ENCODE measurements around the gene GNPAT.

DNA sequence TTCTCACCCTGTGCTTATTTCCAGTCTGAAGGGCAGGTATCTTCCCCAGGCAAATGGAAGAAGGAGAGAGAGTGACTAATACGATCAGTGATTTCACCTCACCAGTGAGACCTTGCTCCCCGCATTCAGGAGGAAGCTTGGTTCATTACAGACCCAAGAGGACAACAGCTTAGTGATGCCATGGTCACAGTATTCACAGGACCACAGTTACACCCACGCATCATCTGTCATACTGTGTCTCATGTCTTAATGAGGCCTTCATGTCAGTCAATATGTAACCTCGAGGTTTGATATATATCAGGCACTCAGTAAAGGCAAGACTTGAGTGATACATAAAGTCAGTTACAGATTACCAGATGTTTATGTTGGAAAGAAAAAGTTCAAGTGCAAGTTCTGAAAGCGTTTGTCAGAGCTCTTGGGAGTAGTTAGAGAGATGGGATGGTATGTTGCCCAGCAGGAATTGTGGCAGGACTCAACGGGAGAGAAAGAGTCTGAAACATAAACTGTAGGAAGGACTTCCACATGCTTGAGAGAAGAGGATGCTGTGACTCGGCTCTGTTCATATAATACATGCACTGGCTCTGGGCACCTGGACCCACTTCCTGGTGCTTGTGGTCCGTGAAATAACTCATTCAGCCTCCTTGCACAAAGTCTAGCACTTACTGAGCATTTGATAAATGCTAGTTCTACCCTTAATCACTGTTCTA, 33.3 kb downstream of the GNPAT start:
- TF ChIP-seq, protein P1, sequence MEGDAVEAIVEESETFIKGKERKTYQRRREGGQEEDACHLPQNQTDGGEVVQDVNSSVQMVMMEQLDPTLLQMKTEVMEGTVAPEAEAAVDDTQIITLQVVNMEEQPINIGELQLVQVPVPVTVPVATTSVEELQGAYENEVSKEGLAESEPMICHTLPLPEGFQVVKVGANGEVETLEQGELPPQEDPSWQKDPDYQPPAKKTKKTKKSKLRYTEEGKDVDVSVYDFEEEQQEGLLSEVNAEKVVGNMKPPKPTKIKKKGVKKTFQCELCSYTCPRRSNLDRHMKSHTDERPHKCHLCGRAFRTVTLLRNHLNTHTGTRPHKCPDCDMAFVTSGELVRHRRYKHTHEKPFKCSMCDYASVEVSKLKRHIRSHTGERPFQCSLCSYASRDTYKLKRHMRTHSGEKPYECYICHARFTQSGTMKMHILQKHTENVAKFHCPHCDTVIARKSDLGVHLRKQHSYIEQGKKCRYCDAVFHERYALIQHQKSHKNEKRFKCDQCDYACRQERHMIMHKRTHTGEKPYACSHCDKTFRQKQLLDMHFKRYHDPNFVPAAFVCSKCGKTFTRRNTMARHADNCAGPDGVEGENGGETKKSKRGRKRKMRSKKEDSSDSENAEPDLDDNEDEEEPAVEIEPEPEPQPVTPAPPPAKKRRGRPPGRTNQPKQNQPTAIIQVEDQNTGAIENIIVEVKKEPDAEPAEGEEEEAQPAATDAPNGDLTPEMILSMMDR (conservative IDR thresholded peaks at IDR 0.05; ENCODE audit: low read depth, low read length): no peak
- TF ChIP-seq MAFK (IDR thresholded peaks at IDR 0.05; ENCODE audit: low read depth, low read length) (no peak), POLR2A (IDR thresholded peaks at IDR 0.05; ENCODE audit: low read depth, low read length) (no peak), CEBPB (IDR thresholded peaks at IDR 0.05; ENCODE audit: low read depth, low read length) (no peak), RAD21 (IDR thresholded peaks at IDR 0.05; ENCODE audit: low read length) (no peak), BHLHE40 (IDR thresholded peaks at IDR 0.05; ENCODE audit: low read depth, low read length) (no peak), CHD1 (IDR thresholded peaks at IDR 0.05; ENCODE audit: low read depth, low read length) (no peak), FOS (IDR thresholded peaks at IDR 0.05; ENCODE audit: low read depth, low read length) (no peak), MAZ (IDR thresholded peaks at IDR 0.05; ENCODE audit: borderline replicate concordance, low read depth, low read length) (no peak), RCOR1 (IDR thresholded peaks at IDR 0.05; ENCODE audit: insufficient replicate concordance, low read length) (no peak), SMC3 (IDR thresholded peaks at IDR 0.05; ENCODE audit: low read depth, low read length) (no peak)
- TF ChIP-seq, protein P2, sequence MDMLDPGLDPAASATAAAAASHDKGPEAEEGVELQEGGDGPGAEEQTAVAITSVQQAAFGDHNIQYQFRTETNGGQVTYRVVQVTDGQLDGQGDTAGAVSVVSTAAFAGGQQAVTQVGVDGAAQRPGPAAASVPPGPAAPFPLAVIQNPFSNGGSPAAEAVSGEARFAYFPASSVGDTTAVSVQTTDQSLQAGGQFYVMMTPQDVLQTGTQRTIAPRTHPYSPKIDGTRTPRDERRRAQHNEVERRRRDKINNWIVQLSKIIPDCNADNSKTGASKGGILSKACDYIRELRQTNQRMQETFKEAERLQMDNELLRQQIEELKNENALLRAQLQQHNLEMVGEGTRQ (IDR thresholded peaks at IDR 0.05; ENCODE audit: low read depth, low read length): no peak
- TF ChIP-seq, protein P3, sequence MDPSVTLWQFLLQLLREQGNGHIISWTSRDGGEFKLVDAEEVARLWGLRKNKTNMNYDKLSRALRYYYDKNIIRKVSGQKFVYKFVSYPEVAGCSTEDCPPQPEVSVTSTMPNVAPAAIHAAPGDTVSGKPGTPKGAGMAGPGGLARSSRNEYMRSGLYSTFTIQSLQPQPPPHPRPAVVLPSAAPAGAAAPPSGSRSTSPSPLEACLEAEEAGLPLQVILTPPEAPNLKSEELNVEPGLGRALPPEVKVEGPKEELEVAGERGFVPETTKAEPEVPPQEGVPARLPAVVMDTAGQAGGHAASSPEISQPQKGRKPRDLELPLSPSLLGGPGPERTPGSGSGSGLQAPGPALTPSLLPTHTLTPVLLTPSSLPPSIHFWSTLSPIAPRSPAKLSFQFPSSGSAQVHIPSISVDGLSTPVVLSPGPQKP (IDR thresholded peaks at IDR 0.05; ENCODE audit: borderline replicate concordance, low read depth, low read length): no peak
